ENCODE results near the gene WRNIP1. TPM values are rescaled to one million over a fixed set of nuclear protein-coding genes. Genes with fewer than 3 reads are reported as not detected.

The WRNIP1 gene
- total RNA-seq, 1 experiment from 2014 or later, result 38.1 TPM

DNA sequence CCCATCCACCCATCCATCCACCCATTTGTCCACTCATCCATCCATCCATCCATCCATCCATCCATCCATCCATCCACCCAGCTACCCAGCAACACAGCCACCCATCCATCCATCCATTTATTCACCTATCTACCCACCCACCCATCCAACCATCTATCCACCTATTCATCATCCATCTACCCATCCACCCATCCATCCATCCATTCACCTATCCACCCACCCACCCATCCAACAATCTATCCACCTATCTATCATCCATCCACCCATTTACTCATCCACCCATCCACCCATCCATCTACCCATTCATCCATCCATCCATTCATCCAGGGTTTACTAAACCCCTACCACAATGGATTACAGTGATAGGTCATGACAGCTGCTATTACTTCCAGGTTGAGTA, 69.1 kb downstream of the WRNIP1 start:
- Histone ChIP-seq H3K79me2 (ENCODE audit: insufficient read depth, low read length) (no peaks in the 10 kb centered on the region), H3K18ac (ENCODE audit: insufficient read length, low read depth, low read length) (no peak overlapping the region), H3K23ac (ENCODE audit: insufficient read length, low read depth, low read length) (no peak overlapping the region), H3K56ac (ENCODE audit: insufficient read length, low read depth, low read length) (no peak overlapping the region), H3K9ac (ENCODE audit: extremely low read depth, insufficient read length, low read length) (no peak overlapping the region), H3K79me1 (ENCODE audit: insufficient read depth, low read depth, low read length, poor library complexity, severe bottlenecking) (no peaks in the 10 kb centered on the region), H2BK15ac (ENCODE audit: low read depth, low read length) (no peak overlapping the region), H4K5ac (ENCODE audit: insufficient read length, low read depth, low read length) (no peak overlapping the region), H4K20me1 (ENCODE audit: control insufficient read depth, insufficient read depth, insufficient read length) (no peaks in the 10 kb centered on the region), H3K4ac (ENCODE audit: low read depth, low read length) (no peak overlapping the region), H3T11ph (ENCODE audit: low read length) (no peak overlapping the region), H3K27me3 (ENCODE audit: insufficient read depth, low read length) (no peaks in the 10 kb centered on the region), H3K27ac (ENCODE audit: insufficient read length, low read depth, low read length) (no peak overlapping the region), H4K91ac (ENCODE audit: insufficient read length, low read depth, low read length) (no peak overlapping the region), H2BK20ac (ENCODE audit: low read depth, low read length, poor library complexity, severe bottlenecking) (no peak overlapping the region), H3K4me1 (ENCODE audit: insufficient read depth, low read length) (no peaks in the 10 kb centered on the region), H4K8ac (replicated peaks; ENCODE audit: insufficient read length, low read depth, low read length) (no peak overlapping the region), H3K23me2 (ENCODE audit: insufficient read length, low read depth, low read length, poor library complexity, severe bottlenecking) (no peaks in the 10 kb centered on the region), H2AFZ (ENCODE audit: low read length) (no peak overlapping the region), H2AK5ac (ENCODE audit: insufficient read length, low read length) (no peak overlapping the region), H2BK120ac (ENCODE audit: low read depth, low read length, poor library complexity, severe bottlenecking) (no peak overlapping the region), H3K9me3 (ENCODE audit: control insufficient read depth, low read depth, low read length) (no peaks in the 10 kb centered on the region), H2BK5ac (ENCODE audit: insufficient read length, low read length) (no peak overlapping the region), H3K14ac (ENCODE audit: insufficient read depth, low read length) (no peak overlapping the region), H2BK12ac (ENCODE audit: insufficient read length, low read depth, low read length) (no peak overlapping the region), H3K4me2 (ENCODE audit: insufficient read depth, insufficient read length, low read length) (no peak overlapping the region)
- no peaks in the 10 kb centered on the region for H3K9me3 Mint-ChIP-seq
- no peaks in the 10 kb centered on the region; a peak in 1 of 4 replicates for H3K4me1 Mint-ChIP-seq
- H3K36me3 Mint-ChIP-seq (ENCODE audit: insufficient read depth in 1 of 3, low read depth in 3 of 3), result peaks cover 5 to 37% (median 33%) of the 10 kb centered on the region in 3 experiments; a peak in 6 of 7 replicates
- H3K27me3 Mint-ChIP-seq (ENCODE audit: low read depth), result no peaks in the 10 kb centered on the region
- no peak for TF ChIP-seq CTCF (conservative IDR thresholded peaks at IDR 0.05)
- no peak overlapping the region for H3K4me3 Mint-ChIP-seq
- H3K27ac Mint-ChIP-seq, result no peak overlapping the region
- no peak for DNase-seq

Other genes with a start within 250 kb of the WRNIP1 start
- 0.28 and 0.44 TPM in 2 replicates for gene MYLK4, start 14.5 kb upstream of the WRNIP1 start, total RNA-seq (2021)
- gene SERPINB1, start 76.5 kb downstream of the WRNIP1 start, total RNA-seq (2021), result 18.4 and 20.5 TPM in 2 replicates
- gene SERPINB9, start 137.9 kb downstream of the WRNIP1 start, total RNA-seq (2021), result 382 and 390 TPM in 2 replicates
- gene SERPINB6, start 206.2 kb downstream of the WRNIP1 start, total RNA-seq (2021), result 39.0 and 40.6 TPM in 2 replicates
- gene NQO2, start 234.5 kb downstream of the WRNIP1 start, total RNA-seq (2021), result 105 and 106 TPM in 2 replicates